H1 (cell line): ENCODE data around the gene SPATA21.

Experiments
- BACH1 ChIP-seq: IDR thresholded peaks from 2 replicates; pipeline ENCODE4 v1.6.1; 2012; ENCODE audit warnings: low read length, improper control_type of control experiment
- CBX8 ChIP-seq: fragments of 300-800, 300-1000 bp; sonication (generic); IDR thresholded peaks from 2 replicates; pipeline ENCODE4 v1.7.1; 2016; ENCODE audit warnings: low read depth, low read length, borderline replicate concordance
- CHD1 ChIP-seq: IDR thresholded peaks from 2 replicates; pipeline ENCODE4 v1.6.1; 2012; ENCODE audit warnings: low read depth, low read length, improper control_type of control experiment
- CHD2 ChIP-seq: IDR thresholded peaks from 2 replicates; pipeline ENCODE4 v1.6.1; 2012; ENCODE audit warnings: low read length, improper control_type of control experiment
- EP300 ChIP-seq, 2 experiments: IDR thresholded peaks; 1 replicate in 1 of 2; 2 replicates in 1 of 2; pipeline ENCODE4 v1.6.1; 2011 to 2012; ENCODE audit warnings: low read depth in 2 of 2, low read length in 2 of 2, mild to moderate bottlenecking in 2 of 2, borderline replicate concordance in 1 of 2, inconsistent platforms in 1 of 2, moderate library complexity in 1 of 2
- FOSL1 ChIP-seq: IDR thresholded peaks from 2 replicates; pipeline ENCODE4 v1.6.1; 2011; ENCODE audit warnings: mild to moderate bottlenecking, low read depth, low read length, moderate library complexity; ENCODE audit not compliant: insufficient read depth
- JUND ChIP-seq: IDR thresholded peaks from 2 replicates; pipeline ENCODE4 v1.6.1; 2011; ENCODE audit warnings: mild to moderate bottlenecking, improper control_type of control experiment, low read length
- POLR2A ChIP-seq, 2 experiments: IDR thresholded peaks; 1 replicate in 1 of 2; 2 replicates in 1 of 2; pipeline ENCODE4 v1.6.1; 2011; ENCODE audit warnings: low read depth in 2 of 2, low read length in 2 of 2, mild to moderate bottlenecking in 2 of 2; ENCODE audit errors: control extremely low read depth in 1 of 2
- POLR2AphosphoS5 ChIP-seq: IDR thresholded peaks from 2 replicates; pipeline ENCODE4 v1.6.1; 2011; ENCODE audit warnings: low read depth, low read length
- RAD21 ChIP-seq, 2 experiments: IDR thresholded peaks in 1 of 2; conservative IDR thresholded peaks in 1 of 2; 2 replicates each; pipeline ENCODE4 v1.6.1; 2011; ENCODE audit warnings: low read depth in 2 of 2, low read length in 2 of 2, improper control_type of control experiment in 1 of 2, inconsistent platforms in 1 of 2, mild to moderate bottlenecking in 1 of 2, moderate library complexity in 1 of 2
- SP2 ChIP-seq: IDR thresholded peaks from 2 replicates; pipeline ENCODE4 v1.6.1; 2012; ENCODE audit warnings: mild to moderate bottlenecking, low read length, inconsistent platforms
- TEAD4 ChIP-seq: IDR thresholded peaks from 2 replicates; pipeline ENCODE4 v1.6.1; 2012; ENCODE audit warnings: low read depth, low read length, inconsistent platforms, mixed read lengths
- TF ChIP-seq, protein P1 (sequence below), 3 experiments: IDR thresholded peaks; 1 replicate in 2 of 3; 2 replicates in 1 of 3; pipeline versions ENCODE4 v1.5.1 to v1.6.1; 2011; ENCODE audit warnings: low read length in 3 of 3, mild to moderate bottlenecking in 3 of 3, inconsistent platforms in 2 of 3, low read depth in 1 of 3, moderate library complexity in 1 of 3; ENCODE audit not compliant: insufficient read depth in 1 of 3; ENCODE audit errors: control extremely low read depth in 1 of 3
- TF ChIP-seq, protein P2 (sequence below): IDR thresholded peaks from 2 replicates; pipeline ENCODE4 v1.6.1; 2011; ENCODE audit warnings: low read length, improper control_type of control experiment

DNA sequence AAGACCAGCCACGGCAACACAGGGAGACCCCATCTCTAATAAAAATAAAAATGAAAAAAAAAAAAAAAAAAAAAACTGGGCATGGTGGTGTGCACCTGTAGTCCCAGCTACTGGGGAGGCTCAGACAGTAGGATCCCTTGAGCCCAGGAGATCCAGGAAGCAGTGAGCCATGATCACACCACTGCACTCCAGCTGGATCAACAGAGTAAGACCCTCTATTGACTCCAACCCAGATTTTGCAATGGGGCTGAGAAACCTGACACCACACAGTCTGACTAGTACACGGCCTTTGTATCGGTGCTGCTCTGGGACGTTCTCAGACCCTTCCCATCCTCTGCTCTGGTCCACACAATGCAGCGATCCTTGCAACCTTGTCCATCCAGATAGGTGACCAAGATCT lies 31.8 kb downstream of the SPATA21 start:
- TF ChIP-seq, protein P1, sequence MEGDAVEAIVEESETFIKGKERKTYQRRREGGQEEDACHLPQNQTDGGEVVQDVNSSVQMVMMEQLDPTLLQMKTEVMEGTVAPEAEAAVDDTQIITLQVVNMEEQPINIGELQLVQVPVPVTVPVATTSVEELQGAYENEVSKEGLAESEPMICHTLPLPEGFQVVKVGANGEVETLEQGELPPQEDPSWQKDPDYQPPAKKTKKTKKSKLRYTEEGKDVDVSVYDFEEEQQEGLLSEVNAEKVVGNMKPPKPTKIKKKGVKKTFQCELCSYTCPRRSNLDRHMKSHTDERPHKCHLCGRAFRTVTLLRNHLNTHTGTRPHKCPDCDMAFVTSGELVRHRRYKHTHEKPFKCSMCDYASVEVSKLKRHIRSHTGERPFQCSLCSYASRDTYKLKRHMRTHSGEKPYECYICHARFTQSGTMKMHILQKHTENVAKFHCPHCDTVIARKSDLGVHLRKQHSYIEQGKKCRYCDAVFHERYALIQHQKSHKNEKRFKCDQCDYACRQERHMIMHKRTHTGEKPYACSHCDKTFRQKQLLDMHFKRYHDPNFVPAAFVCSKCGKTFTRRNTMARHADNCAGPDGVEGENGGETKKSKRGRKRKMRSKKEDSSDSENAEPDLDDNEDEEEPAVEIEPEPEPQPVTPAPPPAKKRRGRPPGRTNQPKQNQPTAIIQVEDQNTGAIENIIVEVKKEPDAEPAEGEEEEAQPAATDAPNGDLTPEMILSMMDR (IDR thresholded peaks at IDR 0.05; ENCODE audit: control extremely low read depth in 1 of 3, insufficient read depth in 1 of 3, low read depth in 1 of 3, low read length in 3 of 3): no peak
- TF ChIP-seq POLR2A (IDR thresholded peaks at IDR 0.05; ENCODE audit: control extremely low read depth in 1 of 2, low read depth in 2 of 2, low read length in 2 of 2) (no peak), JUND (no peak), BACH1 (no peak), POLR2AphosphoS5 (no peak), CHD1 (no peak), TEAD4 (no peak), SP2 (no peak), CHD2 (no peak), RAD21 (IDR thresholded peaks at IDR 0.05 in 1 of 2, conservative IDR thresholded peaks at IDR 0.05 in 1 of 2; ENCODE audit: low read depth in 2 of 2, low read length in 2 of 2) (no peak), CBX8 (no peak), EP300 (IDR thresholded peaks at IDR 0.05; ENCODE audit: borderline replicate concordance in 1 of 2, low read depth in 2 of 2, low read length in 2 of 2) (no peak), FOSL1 (no peak)
- TF ChIP-seq, protein P2, sequence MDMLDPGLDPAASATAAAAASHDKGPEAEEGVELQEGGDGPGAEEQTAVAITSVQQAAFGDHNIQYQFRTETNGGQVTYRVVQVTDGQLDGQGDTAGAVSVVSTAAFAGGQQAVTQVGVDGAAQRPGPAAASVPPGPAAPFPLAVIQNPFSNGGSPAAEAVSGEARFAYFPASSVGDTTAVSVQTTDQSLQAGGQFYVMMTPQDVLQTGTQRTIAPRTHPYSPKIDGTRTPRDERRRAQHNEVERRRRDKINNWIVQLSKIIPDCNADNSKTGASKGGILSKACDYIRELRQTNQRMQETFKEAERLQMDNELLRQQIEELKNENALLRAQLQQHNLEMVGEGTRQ: no peak
